Prostate gland (tissue), 2 donors: ENCODE measurements around the gene CACYBP. TPM values are rescaled to one million over a fixed set of nuclear protein-coding genes. Genes with fewer than 3 reads are reported as not detected.
A peak's percentile ranks its signal among the peaks of the same experiment; 100 is the strongest.

Experiments used
- DNase-seq: peaks from one replicate; pipeline ENCODE4 v3.0.0-alpha.2; 2019; ENCODE audit warnings: low spot score
- H3K27ac ChIP-seq, 2 donors: fragments of 200-600 bp; sonication (generic); 2 replicates each; pipeline ENCODE4 v1.5.1; 2017 to 2019
- H3K27me3 ChIP-seq: fragments of 200-600 bp; sonication (generic); replicated peaks from 2 replicates; pipeline ENCODE4 v1.5.1; 2019; ENCODE audit not compliant: insufficient read depth
- H3K36me3 ChIP-seq, 2 donors: fragments of 200-600 bp; sonication (generic); 1 replicate in 1 of 2; 2 replicates in 1 of 2; pipeline versions ENCODE4 v1.5.1 to v1.8.1; 2017 to 2019
- H3K4me1 ChIP-seq: fragments of 200-600 bp; sonication (generic); replicated peaks from 2 replicates; pipeline ENCODE4 v1.5.1; 2019
- H3K4me3 ChIP-seq, 2 donors: fragments of 200-600 bp; sonication (generic); 2 replicates each; pipeline ENCODE4 v1.5.1; 2017 to 2019
- H3K9me3 ChIP-seq: fragments of 200-600 bp; sonication (generic); 2 replicates; pipeline ENCODE4 v1.5.1; 2017
- POLR2A ChIP-seq: fragments of 450-650 bp; IDR thresholded peaks from one replicate; pipeline ENCODE4 v1.6.1; 2016; ENCODE audit warnings: antibody characterized with exemption, mild to moderate bottlenecking
- POLR2AphosphoS5 ChIP-seq: sonication (generic); formaldehyde crosslinking; IDR thresholded peaks from one replicate; pipeline ENCODE4 v1.6.1; 2017; ENCODE audit warnings: antibody characterized with exemption
- WGBS: methylation state at CpG from one replicate; pipeline ENCODE4 v1.1.5; 2018; 5-methylcytosine and 5-hydroxymethylcytosine counted together
- intact Hi-C: fragments of 100-400 bp; cut with DNase I; formaldehyde crosslinking; loops from one replicate; pipeline ENCODE4 v1.14.2; 2022
- total RNA-seq, 2 donors: library from RNA; depleted of rRNA; stranded (reverse); fragments of >200 nt; gene quantifications; one replicate each; pipeline ENCODE4 v1.1.0, GENCODE V29; 2016
- TF ChIP-seq, protein P1 (sequence below), 4 experiments: fragments of 200-600 bp in 2 of 4; fragments of 450-650 bp in 2 of 4; sonication (generic) in 2 of 4; IDR thresholded peaks; 1 replicate in 3 of 4; 2 replicates in 1 of 4; pipeline ENCODE4 v1.5.1; 2016 to 2019; ENCODE audit warnings: antibody characterized with exemption in 4 of 4, mild to moderate bottlenecking in 2 of 4, moderate library complexity in 2 of 4

The CACYBP gene
- total RNA-seq, 2 donors from 2014 or later: 151 to 199 TPM

DNA sequence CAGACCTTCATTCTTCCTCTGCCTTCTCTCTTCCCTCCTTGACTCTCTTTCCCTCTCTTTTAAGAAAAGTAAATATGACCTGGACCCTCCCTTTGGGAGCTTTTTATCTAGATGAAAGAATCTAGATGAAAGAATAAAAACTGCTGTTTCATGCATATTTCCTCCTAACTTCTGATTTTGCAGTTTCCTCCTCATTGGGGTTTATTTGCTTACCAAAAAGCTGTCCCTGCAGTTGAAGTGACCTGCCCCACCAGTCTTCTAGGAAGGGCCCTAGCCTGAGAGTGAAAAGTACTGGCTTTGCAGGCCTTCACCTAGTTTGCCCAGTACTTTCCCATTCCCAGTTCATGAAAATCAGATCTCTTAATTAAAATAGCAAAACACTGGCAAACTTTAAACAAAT is 28.3 kb upstream of the CACYBP start:
- DNase-seq: no peak
- Histone ChIP-seq H3K9me3 (no peaks in the 10 kb centered on the region), H3K36me3 (no peaks in the 10 kb centered on the region), H3K27ac (no peak overlapping the region), H3K27me3 (no peaks in the 10 kb centered on the region), H3K4me3 (no peak overlapping the region), H3K4me1 (no peaks in the 10 kb centered on the region)
- intact Hi-C loops: no loop called here
- TF ChIP-seq, protein P1, sequence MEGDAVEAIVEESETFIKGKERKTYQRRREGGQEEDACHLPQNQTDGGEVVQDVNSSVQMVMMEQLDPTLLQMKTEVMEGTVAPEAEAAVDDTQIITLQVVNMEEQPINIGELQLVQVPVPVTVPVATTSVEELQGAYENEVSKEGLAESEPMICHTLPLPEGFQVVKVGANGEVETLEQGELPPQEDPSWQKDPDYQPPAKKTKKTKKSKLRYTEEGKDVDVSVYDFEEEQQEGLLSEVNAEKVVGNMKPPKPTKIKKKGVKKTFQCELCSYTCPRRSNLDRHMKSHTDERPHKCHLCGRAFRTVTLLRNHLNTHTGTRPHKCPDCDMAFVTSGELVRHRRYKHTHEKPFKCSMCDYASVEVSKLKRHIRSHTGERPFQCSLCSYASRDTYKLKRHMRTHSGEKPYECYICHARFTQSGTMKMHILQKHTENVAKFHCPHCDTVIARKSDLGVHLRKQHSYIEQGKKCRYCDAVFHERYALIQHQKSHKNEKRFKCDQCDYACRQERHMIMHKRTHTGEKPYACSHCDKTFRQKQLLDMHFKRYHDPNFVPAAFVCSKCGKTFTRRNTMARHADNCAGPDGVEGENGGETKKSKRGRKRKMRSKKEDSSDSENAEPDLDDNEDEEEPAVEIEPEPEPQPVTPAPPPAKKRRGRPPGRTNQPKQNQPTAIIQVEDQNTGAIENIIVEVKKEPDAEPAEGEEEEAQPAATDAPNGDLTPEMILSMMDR (IDR thresholded peaks at IDR 0.05): no peak
- TF ChIP-seq POLR2A (no peak), POLR2AphosphoS5 (no peak)

DNA sequence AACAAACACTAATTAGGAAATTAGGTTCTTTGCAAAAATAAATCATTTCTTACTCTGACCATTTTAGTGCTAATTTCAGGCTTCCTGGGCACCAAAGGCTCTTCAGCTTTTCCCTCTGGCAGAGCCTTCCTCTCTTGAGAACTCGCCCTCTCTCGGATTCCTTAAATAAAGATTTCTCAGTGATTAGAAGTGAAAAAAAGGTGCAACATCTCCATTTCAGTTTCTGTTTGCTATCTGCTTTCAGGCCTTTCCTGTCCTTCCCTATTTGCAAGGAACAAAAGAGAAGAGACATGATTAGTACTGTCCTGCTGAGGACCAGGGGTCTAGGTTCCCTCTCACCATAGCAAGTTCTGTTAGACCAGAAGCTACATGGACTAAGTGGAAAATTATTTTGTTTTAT is 27.8 kb upstream of the CACYBP start:
- Histone ChIP-seq H3K4me3 (no peak overlapping the region), H3K27me3 (no peaks in the 10 kb centered on the region), H3K9me3 (no peaks in the 10 kb centered on the region), H3K4me1 (no peaks in the 10 kb centered on the region), H3K36me3 (no peaks in the 10 kb centered on the region), H3K27ac (peak overlapping the region in 1 of 2 donors; percentile 24)
- WGBS: 30% methylated on average over 2 of the region's 2 CpGs
- DNase-seq: no peak
- intact Hi-C loops: no loop called here
- TF ChIP-seq POLR2AphosphoS5 (no peak), POLR2A (no peak)
- TF ChIP-seq, protein P1 (IDR thresholded peaks at IDR 0.05): no peak

DNA sequence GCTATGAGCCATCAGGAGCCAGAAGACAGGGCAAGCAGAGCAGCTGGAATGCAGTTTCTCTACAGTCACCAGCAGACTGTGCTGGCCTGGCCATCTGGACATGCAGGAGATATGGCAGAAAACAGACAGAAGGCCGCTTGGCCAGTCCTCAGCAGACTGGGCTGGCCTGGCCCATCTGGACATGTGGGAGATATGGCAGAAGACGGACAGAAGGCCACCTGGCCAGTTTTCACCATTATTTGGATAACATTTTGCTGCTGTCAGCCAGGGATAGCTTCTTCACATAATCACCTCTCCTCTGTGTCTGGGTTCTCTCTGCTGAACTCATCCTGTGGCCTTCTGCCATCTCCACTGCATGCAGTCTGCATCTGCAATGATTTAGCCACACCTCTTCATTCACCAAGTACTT is 25.0 kb upstream of the CACYBP start:
- TF ChIP-seq, protein P1 (IDR thresholded peaks at IDR 0.05): no peak
- no peak for TF ChIP-seq POLR2A
- TF ChIP-seq POLR2AphosphoS5: no peak
- Histone ChIP-seq H3K36me3 (no peaks in the 10 kb centered on the region), H3K27ac (no peak overlapping the region), H3K4me1 (no peaks in the 10 kb centered on the region), H3K4me3 (no peak overlapping the region), H3K27me3 (no peaks in the 10 kb centered on the region), H3K9me3 (no peaks in the 10 kb centered on the region)
- 75% methylated on average over 2 of the region's 2 CpGs for WGBS
- intact Hi-C loops: no loop called here
- no peak for DNase-seq

DNA sequence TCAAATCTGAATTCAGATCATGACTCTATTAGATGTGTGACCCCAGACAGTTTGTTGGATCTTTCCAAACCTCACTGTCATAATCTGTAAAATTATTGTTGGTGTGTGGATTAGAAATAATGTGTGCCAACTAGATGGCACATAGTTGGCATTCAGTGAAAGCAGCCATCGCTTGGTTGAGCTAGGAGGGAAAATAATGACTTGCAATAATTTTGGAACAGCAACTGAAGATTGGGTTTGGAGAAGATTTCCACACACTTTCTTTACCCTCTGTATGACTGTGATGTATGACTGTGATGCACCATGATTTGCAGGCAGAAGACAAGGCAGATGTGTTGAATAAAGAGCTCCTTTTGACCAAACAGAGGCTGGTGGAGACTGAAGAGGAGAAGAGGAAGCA is 24.0 kb upstream of the CACYBP start:
- Histone ChIP-seq H3K36me3 (no peaks in the 10 kb centered on the region), H3K27ac (no peak overlapping the region), H3K27me3 (no peaks in the 10 kb centered on the region), H3K9me3 (no peaks in the 10 kb centered on the region), H3K4me1 (no peaks in the 10 kb centered on the region), H3K4me3 (no peak overlapping the region)
- DNase-seq: no peak
- intact Hi-C loops: no loop called here
- WGBS: 71% methylated on average over 1 of the region's 1 CpG
- TF ChIP-seq POLR2A: no peak
- TF ChIP-seq, protein P1 (IDR thresholded peaks at IDR 0.05): no peak
- no peak for TF ChIP-seq POLR2AphosphoS5

DNA sequence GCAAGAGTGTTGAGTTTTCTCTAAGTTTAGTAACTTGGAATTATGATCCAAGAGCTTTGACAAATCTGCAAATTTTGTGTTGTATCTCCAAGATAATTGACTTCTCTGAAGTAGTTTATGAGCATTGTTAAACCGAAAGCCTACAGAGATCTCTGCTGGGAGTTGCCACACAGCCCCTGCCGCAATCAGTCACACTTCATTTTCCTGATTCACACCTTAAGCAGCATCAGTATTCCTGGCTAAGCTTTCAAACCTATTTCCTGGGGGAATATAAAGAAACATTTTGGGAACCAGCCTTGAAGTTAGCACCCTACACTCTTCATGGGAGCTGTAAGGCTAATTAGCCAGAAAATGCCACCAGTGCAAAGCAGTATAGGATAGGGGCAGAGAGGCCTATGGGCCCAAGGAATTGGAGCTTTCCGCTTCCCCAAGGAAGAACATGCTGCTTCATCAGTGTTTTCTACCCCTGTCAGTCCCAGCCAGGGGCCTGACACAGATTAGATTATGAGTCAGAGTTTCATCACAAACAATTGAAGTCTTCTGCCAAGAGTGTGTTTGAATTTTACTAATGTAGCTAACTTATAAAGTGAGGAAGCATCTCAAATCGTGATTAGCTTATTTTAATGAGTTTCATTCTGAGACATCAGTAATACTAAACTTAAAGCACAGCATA is 23.2 kb upstream of the CACYBP start:
- no peaks in the 10 kb centered on the region for H3K27me3 ChIP-seq
- 73% methylated on average over 4 of the region's 4 CpGs for WGBS
- intact Hi-C loops: no loop called here
- no peaks in the 10 kb centered on the region for H3K9me3 ChIP-seq
- H3K4me3 ChIP-seq: no peak overlapping the region
- TF ChIP-seq POLR2AphosphoS5 (no peak), POLR2A (no peak)
- TF ChIP-seq, protein P1 (IDR thresholded peaks at IDR 0.05): no peak
- no peaks in the 10 kb centered on the region for H3K4me1 ChIP-seq
- no peak overlapping the region for H3K27ac ChIP-seq
- no peaks in the 10 kb centered on the region for H3K36me3 ChIP-seq
- DNase-seq: no peak
